MM.1S (cell line): Measurements from ENCODE around the gene PDIA4.

ENCODE experiments used
- EZH2 ChIP-seq: fragments of 300-600 bp; sonication (generic); optimal IDR thresholded peaks from 2 replicates; pipeline ENCODE3; 2017; ENCODE audit warnings: low read depth, mild to moderate bottlenecking, antibody characterized with exemption, low read length, mixed read lengths
- EZH2phosphoT487 ChIP-seq: fragments of 300-600 bp; sonication (generic); IDR thresholded peaks from 2 replicates; pipeline ENCODE4 v1.6.1; 2018; ENCODE audit warnings: antibody characterized with exemption, low read length
- TF ChIP-seq, protein P1 (sequence below): fragments of 300-600 bp; sonication (generic); IDR thresholded peaks from 2 replicates; pipeline ENCODE4 v1.5.1; 2016; ENCODE audit warnings: antibody characterized with exemption, low read length, mixed read lengths

DNA sequence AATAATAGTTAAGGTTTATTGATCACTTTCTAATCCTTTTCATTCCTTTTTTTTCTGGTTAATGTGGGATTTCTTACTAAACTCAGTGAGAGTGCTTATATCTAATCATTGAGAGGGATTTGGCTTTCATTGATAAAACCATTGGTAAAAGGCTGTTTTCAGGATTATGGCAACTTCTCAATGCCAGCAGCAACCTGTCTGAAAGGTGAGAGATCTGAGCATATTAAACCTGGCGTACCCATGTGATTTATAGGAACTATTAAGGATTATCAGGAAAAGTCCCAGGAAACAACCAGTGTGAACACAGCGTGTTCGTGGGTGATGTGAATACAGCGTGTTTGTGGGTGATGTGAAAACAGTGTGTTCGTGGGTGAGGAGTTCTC lies 65.9 kb downstream of the PDIA4 start:
- TF ChIP-seq, protein P1, sequence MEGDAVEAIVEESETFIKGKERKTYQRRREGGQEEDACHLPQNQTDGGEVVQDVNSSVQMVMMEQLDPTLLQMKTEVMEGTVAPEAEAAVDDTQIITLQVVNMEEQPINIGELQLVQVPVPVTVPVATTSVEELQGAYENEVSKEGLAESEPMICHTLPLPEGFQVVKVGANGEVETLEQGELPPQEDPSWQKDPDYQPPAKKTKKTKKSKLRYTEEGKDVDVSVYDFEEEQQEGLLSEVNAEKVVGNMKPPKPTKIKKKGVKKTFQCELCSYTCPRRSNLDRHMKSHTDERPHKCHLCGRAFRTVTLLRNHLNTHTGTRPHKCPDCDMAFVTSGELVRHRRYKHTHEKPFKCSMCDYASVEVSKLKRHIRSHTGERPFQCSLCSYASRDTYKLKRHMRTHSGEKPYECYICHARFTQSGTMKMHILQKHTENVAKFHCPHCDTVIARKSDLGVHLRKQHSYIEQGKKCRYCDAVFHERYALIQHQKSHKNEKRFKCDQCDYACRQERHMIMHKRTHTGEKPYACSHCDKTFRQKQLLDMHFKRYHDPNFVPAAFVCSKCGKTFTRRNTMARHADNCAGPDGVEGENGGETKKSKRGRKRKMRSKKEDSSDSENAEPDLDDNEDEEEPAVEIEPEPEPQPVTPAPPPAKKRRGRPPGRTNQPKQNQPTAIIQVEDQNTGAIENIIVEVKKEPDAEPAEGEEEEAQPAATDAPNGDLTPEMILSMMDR = no peak
- TF ChIP-seq EZH2 (no peak), EZH2phosphoT487 (no peak)
